Cerebellar cortex (tissue), 1 donor: ENCODE results near the gene GINS2.

ENCODE experiments used
- DNase-seq: peaks from one replicate; pipeline ENCODE4 v3.0.0-alpha.2; 2015; ENCODE audit warnings: low spot score

Gene GINS2

GRCh38 chr16:85667261-85667660 lies 21.5 kb downstream of the GINS2 start:
- no peak for DNase-seq

- DNase-seq: no peak
Observed at GRCh38 chr16:85665929-85666328, 22.8 kb downstream of the GINS2 start.

- no peak for DNase-seq
Observed at GRCh38 chr16:85665373-85665740, 23.4 kb downstream of the GINS2 start.

GRCh38 chr16:85664580-85665372 lies 24.0 kb downstream of the GINS2 start:
- no peak for DNase-seq

- DNase-seq: peak; percentile 77
Observed at GRCh38 chr16:85663891-85664321, 24.8 kb downstream of the GINS2 start.

GRCh38 chr16:85662976-85663830 lies 25.6 kb downstream of the GINS2 start:
- no peak for DNase-seq

GRCh38 chr16:85662482-85662812 lies 26.3 kb downstream of the GINS2 start:
- no peak for DNase-seq

GRCh38 chr16:85661740-85662481 lies 26.8 kb downstream of the GINS2 start:
- no peak for DNase-seq

GRCh38 chr16:85660843-85661739 lies 27.7 kb downstream of the GINS2 start:
- no peak for DNase-seq

- DNase-seq: peak; percentile 69
Observed at GRCh38 chr16:85659805-85660511, 28.8 kb downstream of the GINS2 start.

- DNase-seq: no peak
Observed at GRCh38 chr16:85659336-85659735, 29.4 kb downstream of the GINS2 start.

- DNase-seq: no peak
Observed at GRCh38 chr16:85658504-85659326, 30.0 kb downstream of the GINS2 start.

GRCh38 chr16:85657996-85658395 lies 30.8 kb downstream of the GINS2 start:
- no peak for DNase-seq

- no peak for DNase-seq
Observed at GRCh38 chr16:85657267-85657650, 31.5 kb downstream of the GINS2 start.

- DNase-seq: peak; percentile 50
Observed at GRCh38 chr16:85656351-85657266, 32.1 kb downstream of the GINS2 start.

- DNase-seq: no peak
Observed at GRCh38 chr16:85655216-85656129, 33.3 kb downstream of the GINS2 start.

- DNase-seq: no peak
Observed at GRCh38 chr16:85654251-85655095, 34.3 kb downstream of the GINS2 start.
